ENCODE measurements around the gene DMRTB1. TPM values are rescaled to one million over a fixed set of nuclear protein-coding genes. Genes with fewer than 3 reads are reported as not detected.

The DMRTB1 gene
- total RNA-seq, 1 donor from 2014 or later, result not detected

DNA sequence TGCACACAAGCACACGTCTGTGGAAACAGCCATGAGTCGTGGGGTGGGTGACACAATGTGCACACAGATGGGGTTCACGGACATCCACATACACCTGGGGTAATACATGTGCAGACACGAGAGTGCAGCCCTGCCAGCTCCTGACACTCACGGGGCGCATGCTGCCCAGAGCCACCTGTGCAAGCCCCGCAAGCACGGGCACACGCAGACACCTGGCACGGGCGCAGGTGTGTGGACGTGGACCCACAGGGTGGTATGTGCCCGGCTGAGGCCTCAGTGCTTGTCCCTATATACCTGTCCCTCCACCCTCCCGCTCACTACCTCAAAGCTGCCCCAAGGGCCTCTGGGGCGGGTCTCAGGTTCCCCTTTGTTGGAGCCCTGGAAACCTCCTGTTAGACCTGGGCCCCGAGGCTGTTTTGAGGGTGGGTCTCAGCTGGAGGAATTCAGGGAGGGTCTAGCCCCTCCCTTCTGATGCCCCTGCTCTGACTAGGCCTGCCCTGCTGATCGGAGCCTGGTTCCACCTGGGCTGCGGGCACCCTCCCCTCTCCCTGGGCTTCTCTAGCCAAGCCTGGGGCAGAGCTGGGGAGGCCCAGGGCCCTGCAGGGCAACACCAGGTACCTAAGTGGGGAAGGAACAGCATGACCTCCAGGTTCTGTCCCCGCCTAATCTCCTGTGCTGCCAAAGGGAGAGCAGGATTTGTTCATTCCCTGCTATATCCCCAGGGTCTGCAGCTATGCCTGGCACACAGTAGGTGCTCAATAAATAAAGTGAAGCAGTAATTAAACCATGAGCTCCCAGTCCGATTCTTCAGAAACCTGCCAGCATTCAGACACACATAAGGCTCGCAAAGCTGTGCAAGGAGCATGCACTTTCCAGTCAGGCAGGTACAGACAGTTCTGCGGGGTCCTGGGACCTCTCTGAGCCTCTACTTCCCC lies 49.1 kb downstream of the DMRTB1 start:
- no peak for DNase-seq (ENCODE audit: low read depth in 2 of 2)

DNA sequence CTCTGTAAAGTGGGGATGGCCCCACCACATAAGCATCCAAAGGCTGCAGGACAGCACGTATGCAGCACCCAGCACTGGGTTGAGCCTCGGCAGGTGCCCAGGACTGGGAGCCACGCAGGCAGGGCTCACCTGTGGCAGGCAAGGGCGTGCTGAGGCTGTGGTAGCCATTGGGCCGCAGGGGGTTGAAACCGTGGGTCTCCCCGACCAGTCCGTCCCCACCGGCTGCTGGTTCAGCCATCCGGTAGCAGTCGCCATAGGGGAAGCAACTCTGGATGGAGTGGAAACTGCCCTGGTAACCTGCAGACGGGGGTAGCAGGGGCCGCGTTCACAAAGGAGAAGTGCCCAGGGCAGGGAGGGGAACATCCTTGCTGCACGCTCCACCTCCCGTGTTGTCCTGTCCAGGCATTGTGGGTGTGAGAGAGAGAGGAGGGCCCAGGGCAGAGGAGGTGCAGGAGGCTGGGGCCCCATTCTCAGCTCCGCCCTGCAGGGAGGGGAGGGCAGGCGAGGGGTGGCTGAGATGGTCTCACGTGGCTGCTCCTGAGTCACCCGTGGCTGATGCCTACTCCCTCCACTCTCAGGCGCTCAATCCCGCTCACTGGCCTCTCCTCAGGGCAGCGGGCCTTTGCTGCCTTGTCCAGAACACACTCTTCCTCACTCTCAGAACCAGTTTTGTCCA lies 49.9 kb downstream of the DMRTB1 start:
- no peak for DNase-seq (ENCODE audit: low read depth in 2 of 2)

DNA sequence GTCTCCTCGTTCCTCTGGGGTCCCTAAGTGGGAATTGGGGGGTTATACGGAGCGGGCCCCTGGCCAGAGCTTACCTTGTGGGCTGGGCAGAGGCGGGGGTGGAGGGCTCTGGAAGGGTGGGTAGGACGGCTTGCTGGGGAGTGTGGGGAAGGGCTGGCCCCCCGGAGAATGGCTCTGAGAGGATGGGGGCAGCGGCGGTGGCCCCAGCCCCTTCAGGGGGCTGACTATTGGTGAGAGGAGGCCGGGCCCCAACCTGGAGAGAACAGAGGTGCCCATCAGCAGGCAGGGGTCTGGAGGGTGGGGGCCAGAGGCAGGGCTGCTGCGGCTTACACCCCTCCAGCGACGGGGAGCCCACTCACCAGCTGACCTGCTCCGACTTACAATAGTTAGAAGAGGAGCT lies 50.6 kb downstream of the DMRTB1 start:
- no peak for DNase-seq (ENCODE audit: low read depth in 2 of 2)

GRCh38 chr1:53510215-53510614 lies 51.0 kb downstream of the DMRTB1 start:
- no peak for DNase-seq (ENCODE audit: low read depth in 2 of 2)

GRCh38 chr1:53511323-53511932 lies 52.2 kb downstream of the DMRTB1 start:
- DNase-seq (ENCODE audit: low read depth in 2 of 2), result no peak

GRCh38 chr1:53511933-53512806 lies 53.0 kb downstream of the DMRTB1 start:
- DNase-seq (ENCODE audit: low read depth in 2 of 2), result no peak

GRCh38 chr1:53512807-53513755 lies 53.9 kb downstream of the DMRTB1 start:
- no peak for DNase-seq (ENCODE audit: low read depth in 2 of 2)

DNA sequence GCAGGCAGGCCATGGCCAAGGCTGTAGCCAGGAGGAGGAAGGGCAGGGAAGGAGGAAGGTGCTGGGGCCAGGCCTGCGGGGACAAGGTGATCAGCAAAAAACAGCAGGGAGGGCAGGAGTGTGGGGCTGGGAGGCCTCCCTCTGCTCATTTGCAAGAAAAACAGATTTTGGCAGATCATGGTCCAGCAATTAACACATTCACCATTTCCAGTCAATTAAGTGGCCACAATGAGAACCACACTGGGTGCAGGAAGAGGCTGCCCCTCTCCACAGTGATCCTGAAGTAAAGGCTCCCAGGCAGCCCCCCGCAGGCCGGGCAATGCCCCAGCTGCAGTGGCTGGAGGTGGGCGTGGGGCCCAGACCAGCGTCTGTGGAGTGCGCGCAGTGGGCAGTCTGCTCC lies 54.6 kb downstream of the DMRTB1 start:
- no peak for DNase-seq (ENCODE audit: low read depth in 2 of 2)

- no peak for DNase-seq (ENCODE audit: low read depth in 2 of 2)
Observed at GRCh38 chr1:53514436-53514835, 55.2 kb downstream of the DMRTB1 start.

GRCh38 chr1:53516181-53516580 lies 57.0 kb downstream of the DMRTB1 start:
- DNase-seq (ENCODE audit: low read depth in 2 of 2), result no peak

Other genes starting within 250 kb of the DMRTB1 start
- 27.2 and 35.5 TPM in 2 replicates for gene CZIB, start 238.8 kb upstream of the DMRTB1 start, total RNA-seq
- gene MAGOH, start 220.9 kb upstream of the DMRTB1 start, total RNA-seq, result 41.0 and 42.3 TPM in 2 replicates
- 7.7 and 14.2 TPM in 2 replicates for gene LRP8, start 131.3 kb upstream of the DMRTB1 start, total RNA-seq